CD4-positive, alpha-beta T cell treated with Interferon alpha-2 for 1 hour (primary cell): ENCODE results near the gene S100Z.

ENCODE experiments used
- DNase-seq, 2 donors: peaks; one replicate each; pipeline ENCODE4 v3.0.0-alpha.2; 2020 to 2022

Gene S100Z

GRCh38 chr5:76954383-76954763 lies 104.6 kb downstream of the S100Z start:
- no peak for DNase-seq

GRCh38 chr5:76956033-76956432 lies 106.2 kb downstream of the S100Z start:
- no peak for DNase-seq

- DNase-seq, result no peak
Observed at GRCh38 chr5:76958991-76959767, 109.4 kb downstream of the S100Z start.

DNA sequence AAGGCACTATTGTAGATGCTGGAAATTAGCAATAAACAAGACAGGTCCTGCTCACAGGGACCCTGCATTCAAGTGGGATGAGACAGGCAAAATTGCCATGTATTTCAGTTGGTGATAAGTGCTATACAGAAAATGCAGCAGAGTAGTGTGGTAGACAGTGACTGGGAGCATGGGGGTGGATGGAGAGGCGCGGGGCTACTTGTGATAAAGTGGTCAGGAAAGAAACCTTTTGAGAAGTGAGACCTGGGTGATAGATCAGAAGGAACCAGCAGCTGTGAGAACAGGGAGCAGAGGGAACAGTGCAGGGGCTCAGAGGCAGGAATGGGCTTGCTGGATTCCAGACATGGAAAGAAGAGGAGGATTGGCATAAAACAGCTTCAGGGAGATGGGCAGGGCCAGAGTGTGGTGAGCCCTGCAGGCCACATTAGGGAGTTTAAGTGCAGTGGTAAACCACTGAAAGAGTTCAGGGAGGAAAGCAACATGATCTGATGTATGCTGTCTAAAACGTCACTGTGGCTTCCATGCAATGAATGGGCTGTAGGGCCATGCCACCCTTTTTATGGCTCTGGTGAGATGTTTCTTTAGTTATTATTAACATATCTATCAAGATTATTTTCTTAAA lies 110.3 kb downstream of the S100Z start:
- no peak for DNase-seq

- DNase-seq, result no peak
Observed at GRCh38 chr5:76964060-76964459, 114.2 kb downstream of the S100Z start.
